ENCODE results near the gene GCG. TPM values are rescaled to one million over a fixed set of nuclear protein-coding genes. Genes with fewer than 3 reads are reported as not detected.

GCG gene
- total RNA-seq, 1 donor from 2014 or later = not detected

DNA sequence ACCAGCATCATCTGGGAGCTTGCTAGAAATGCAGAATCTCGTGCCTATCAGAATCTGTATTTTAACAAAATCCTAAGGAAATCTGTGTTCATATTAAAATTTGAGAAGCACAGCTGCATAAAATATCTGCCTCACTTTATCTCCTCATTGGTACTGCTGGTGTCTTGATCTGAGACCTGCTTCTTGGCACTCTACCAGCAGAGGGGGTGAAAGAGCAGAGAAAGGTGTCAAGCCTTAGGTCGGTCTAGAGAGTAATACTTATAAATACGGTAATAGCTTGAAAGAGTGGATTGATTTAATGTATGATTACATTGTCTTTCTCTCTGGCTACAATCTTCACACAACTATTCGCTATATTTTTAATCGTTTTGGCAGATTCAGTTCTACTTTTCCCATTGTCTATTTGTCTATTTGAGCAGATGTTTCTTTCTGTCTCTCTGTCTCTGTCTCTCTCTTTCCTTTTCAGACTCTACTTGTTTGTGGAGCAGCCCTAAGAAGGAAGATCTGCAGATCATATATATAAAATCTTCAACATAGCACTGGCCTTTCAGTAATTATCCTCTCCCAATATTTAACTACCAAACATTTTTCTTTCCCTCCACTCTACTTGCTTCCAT lies 1.7 kb upstream of the GCG start:
- intact Hi-C loops (cut with DNase I) = no loop called here
- DNase-seq (ENCODE audit: low spot score) = no peak

DNA sequence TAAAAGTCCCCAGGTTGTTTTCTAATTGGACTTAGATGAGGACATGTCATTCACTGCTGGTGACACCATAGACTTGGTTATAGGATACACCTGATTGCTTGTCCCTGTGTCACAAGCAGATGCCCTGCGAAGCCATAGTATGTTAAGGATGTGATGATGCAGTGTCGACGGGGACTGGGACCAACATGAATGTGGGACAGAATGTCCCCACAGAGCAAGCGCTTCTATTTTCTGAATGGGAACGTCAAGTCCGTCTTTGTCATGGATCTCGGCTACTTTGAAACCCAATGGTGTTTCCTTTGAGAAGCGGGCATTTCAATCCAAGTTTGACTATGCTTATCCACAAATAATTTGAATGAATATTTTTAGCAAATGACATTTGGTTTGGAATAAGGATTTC lies 2.1 kb downstream of the GCG start:
- DNase-seq (ENCODE audit: low spot score) = no peak
- intact Hi-C loops (cut with DNase I) = no loop called here

DNA sequence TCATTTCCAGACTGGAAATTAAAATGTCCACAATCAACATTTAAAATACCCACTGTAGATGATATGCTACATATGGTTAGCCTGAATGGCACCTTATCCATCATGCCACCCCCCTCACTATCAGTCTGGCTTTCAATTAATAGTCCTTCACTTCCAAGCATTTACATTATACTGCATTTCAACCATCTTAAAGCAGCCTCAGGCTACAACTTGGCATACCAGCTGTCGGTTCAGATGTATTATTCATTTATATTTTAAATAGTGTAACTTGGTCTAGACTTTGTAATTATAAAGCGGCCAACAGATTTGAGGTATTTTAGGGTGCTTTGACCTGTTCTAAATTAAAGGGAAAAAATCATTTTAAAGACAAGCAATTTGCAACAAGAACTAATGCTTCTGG lies 2.6 kb downstream of the GCG start:
- intact Hi-C loops (cut with DNase I) = no loop called here
- DNase-seq (ENCODE audit: low spot score) = no peak

- intact Hi-C loops (cut with DNase I) = no loop called here
Measured at GRCh38 chr2:162148956-162149355, 3.1 kb downstream of the GCG start.

DNA sequence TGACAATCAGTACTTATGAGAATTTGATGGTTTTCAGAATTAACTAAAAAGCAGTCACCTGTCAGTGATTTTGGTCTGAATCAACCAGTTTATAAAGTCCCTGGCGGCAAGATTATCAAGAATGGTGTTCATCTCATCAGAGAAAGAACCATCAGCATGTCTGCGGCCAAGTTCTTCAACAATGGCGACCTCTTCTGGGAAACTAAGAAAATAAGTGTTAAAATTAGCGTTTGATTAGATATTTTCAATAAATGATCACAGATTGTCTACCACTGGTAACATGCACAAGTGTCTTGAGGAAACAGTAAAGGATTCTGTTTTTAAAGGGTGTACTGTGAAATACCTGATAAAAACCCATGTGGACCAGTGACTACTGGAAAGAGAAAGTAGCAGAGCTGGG lies 8.1 kb downstream of the GCG start:
- DNase-seq (ENCODE audit: low spot score) = no peak
- intact Hi-C loops (cut with DNase I) = no loop called here

More at GRCh38 chr2:162148956-162149355, 3.1 kb downstream of the GCG start:
- DNase-seq (ENCODE audit: low spot score) = no peak

DNA sequence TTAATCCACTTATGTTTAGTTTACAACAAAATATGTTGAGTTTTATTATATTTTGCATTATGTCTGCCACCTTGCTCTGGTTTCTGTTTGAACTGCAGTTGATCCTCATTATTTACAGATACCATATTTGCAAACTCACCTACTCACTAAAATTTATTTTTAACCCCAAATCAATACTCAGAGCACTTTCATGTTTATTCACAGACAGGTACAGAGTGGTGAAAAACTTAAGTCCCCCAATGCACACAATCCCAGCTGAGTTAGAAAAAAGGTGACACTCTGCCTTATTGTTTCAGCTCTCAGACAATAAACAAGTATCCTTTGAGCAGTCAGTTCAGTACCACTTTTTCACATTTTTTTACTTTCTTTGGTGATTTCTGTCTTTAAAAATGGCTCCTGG lies 13.7 kb downstream of the GCG start:
- intact Hi-C loops (cut with DNase I) = no loop called here
- no peak for DNase-seq (ENCODE audit: low spot score)

DNA sequence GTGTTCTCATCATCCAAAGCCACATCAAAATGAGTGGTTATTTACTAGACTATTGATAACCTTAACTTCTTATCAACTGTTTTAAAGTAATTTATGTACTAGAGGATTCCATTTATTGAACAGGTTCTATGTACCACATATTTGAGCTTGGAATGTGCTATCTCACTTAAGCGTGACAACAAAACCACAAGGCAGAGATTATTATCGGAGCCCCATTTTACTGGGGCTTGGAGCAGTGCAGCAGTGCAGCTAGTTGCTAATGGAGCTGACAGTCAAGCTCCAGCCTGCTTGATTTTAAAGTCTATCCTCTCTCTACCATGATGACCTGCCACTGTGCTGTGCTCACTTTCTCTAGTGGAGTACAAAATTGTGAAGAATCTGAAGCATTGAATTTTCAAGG lies 24.6 kb downstream of the GCG start:
- intact Hi-C loops (cut with DNase I) = loop anchor here (5.0 kb wide), 1 partner anchor 540 kb away; no protein-coding TSS in a partner anchor
- no peak for DNase-seq (ENCODE audit: low spot score)

DNA sequence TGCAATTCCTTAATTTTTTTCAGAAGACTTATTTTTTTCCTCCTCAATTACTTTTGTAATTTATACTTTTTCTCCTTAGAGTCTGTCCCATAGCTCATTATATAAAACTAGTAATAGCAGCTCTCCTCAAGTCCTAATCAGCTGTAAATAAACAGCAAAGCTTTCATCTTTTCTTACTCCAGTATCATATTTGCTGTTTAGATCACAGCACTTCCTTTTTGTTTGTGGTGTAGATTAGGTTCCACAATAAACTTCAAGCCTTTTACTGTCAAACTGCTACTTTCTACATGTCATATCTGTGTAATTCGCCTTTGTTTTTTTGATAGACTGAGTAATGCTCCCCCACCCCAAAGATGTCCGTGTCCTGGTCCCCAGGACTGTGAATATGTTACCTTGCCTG lies 25.5 kb downstream of the GCG start:
- intact Hi-C loops (cut with DNase I) = loop anchor here (5.0 kb wide), 1 partner anchor 539 kb away; no protein-coding TSS in a partner anchor

GRCh38 chr2:162126111-162126519 lies 25.9 kb downstream of the GCG start:
- DNase-seq (ENCODE audit: low spot score) = no peak
- intact Hi-C loops (cut with DNase I) = loop anchor here (5.0 kb wide), 1 partner anchor 539 kb away; no protein-coding TSS in a partner anchor

More for the DNA sequence above, 25.5 kb downstream of the GCG start:
- no peak for DNase-seq (ENCODE audit: low spot score)

GRCh38 chr2:162125138-162125537 lies 26.9 kb downstream of the GCG start:
- DNase-seq (ENCODE audit: low spot score) = no peak
- intact Hi-C loops (cut with DNase I) = loop anchor here (5.0 kb wide), 1 partner anchor 538 kb away; no protein-coding TSS in a partner anchor

GRCh38 chr2:162123806-162124758 lies 28.0 kb downstream of the GCG start:
- DNase-seq (ENCODE audit: low spot score) = no peak

GRCh38 chr2:162118166-162119031 lies 33.6 kb downstream of the GCG start:
- no peak for DNase-seq (ENCODE audit: low spot score)
- intact Hi-C loops (cut with DNase I) = loop anchor here (5.0 kb wide), 2 partner anchors 46 to 91 kb away; partner anchors contain the start of gene DPP4

More at GRCh38 chr2:162123806-162124758, 28.0 kb downstream of the GCG start:
- intact Hi-C loops (cut with DNase I) = loop anchor here (1.0 kb wide), 1 partner anchor 117 kb away; no protein-coding TSS in a partner anchor

GRCh38 chr2:162116352-162116751 lies 35.7 kb downstream of the GCG start:
- no peak for DNase-seq (ENCODE audit: low spot score)
- intact Hi-C loops (cut with DNase I) = loop anchor here (5.0 kb wide), 2 partner anchors 44 to 89 kb away; partner anchors contain the start of gene DPP4

GRCh38 chr2:162115076-162115475 lies 37.0 kb downstream of the GCG start:
- intact Hi-C loops (cut with DNase I) = loop anchor here (5.0 kb wide), 2 partner anchors 43 to 88 kb away; partner anchors contain the start of gene DPP4
- DNase-seq (ENCODE audit: low spot score) = no peak

DNA sequence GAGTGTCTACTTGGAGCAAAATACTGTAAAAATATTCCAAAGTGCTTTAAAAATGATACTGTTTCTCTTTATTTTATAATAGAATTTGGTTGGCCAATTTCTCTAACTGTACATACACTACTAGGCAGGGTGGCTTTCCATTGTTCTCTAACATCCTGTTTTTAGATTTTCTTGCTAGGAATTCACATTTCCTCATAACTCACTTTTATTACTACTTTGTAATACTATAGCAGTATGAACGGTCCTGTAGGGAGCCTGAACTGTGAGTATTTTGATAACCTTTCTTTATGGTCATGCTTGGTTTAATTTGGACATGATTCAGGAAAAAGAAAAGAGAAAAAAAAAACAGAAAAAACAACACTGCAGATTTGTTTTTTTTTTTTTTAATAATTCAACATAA lies 37.8 kb downstream of the GCG start:
- DNase-seq (ENCODE audit: low spot score) = no peak
- intact Hi-C loops (cut with DNase I) = no loop called here

DNA sequence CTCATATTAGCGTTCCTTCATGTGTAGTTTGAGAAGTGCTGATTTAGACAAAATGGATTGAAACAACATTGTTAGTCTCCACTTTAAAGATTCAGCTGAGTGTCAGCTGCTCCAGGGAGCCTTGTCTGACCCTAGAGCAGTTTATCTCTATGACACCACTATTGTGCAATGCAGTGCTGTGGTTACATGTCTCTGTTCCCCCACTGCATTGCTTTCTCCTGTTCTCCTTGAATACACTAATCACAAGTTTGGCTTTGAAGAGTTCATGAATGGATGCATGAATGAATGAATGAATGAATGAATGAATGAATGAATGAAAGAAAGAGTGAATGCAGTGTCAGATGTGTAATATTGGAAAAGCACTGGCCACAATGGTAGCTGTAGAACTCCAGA lies 38.3 kb downstream of the GCG start:
- DNase-seq (ENCODE audit: low spot score) = no peak
- intact Hi-C loops (cut with DNase I) = no loop called here

DNA sequence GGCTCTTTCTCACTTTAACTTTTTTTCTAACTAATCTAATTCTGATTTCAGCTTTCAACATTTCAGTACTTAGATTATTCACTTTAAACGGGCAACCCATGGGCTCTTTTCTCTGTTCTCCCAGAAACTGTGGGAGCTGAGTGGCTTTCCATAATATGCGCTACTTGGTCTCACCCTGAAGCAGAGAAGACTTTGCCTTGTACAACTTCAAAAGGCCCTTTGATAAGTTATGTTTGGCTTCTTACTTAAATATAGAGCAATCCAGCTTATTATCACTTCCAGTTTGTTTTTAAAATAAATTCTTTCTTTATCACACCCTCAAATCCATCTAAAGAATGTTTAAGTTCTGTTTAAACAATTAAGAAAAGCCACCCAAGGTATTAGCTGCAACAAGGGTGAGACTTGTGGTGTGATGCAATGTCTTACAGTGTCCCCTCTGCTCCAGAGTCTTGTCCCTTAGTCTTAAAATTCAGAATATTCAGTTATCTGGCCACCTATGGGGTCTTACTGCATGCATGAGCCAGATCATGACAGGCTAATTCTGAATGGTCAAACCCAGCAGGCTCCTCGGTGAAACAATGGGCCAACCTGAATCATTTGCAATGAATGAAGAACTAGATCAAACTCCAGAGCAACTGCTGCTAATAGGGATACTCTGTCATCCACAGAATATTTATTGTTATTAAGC lies 38.8 kb downstream of the GCG start:
- intact Hi-C loops (cut with DNase I) = no loop called here
- DNase-seq (ENCODE audit: low spot score) = no peak

DNA sequence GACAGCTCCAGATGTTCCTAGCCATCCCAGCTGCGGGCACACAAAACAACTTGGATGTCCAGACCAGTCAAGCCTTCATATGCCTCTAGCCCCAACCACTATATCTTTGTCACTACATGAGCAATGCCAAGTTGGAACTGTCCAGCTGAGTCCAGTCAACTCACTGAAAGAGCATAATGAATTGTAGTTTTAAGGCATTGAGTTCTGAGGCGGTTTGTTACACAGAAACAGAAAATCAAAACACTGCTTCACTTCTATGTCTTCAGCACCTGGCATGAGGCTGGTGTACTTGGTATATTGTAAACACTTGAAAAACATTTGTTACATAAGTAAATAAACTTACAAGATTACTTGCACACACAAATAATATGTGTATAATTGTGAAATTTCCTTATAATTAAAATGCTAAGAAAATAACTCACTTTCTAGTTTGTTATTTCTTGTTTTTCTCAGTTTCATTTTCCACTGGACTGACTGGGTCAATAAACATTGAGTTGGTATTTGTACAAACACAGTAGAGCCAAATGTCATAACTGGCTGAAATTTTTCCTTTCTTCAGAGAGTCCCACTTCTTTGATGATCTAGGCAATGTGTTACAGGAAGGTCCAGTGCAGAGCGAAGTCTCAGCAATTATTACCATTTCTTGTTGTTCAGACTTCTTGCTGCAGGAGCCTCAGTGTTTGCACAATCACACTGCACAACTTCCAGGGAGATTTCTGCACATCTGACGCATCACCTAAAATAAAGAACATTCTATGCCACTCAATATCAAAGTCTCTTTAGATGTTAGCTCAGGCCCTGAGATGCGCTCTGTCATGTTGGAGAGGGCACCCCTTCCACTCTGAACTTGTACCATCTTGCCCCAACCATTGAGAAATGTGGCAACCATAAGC lies 39.8 kb downstream of the GCG start:
- intact Hi-C loops (cut with DNase I) = no loop called here
- no peak for DNase-seq (ENCODE audit: low spot score)
